Stimulated activated CD4-positive, alpha-beta T cell treated with anti-CD3 and anti-CD28 coated beads, TNF-alpha, amount 100 ng/mL, for 24 hours (primary cell): ENCODE results near the gene AMFR.
A peak's percentile ranks its signal among the peaks of the same experiment; 100 is the strongest.

ENCODE experiments used
- DNase-seq, 3 experiments: peaks; one replicate each; pipeline ENCODE4 v3.0.0-alpha.2; 2020; ENCODE audit warnings: low read depth in 3 of 3

The AMFR gene

DNA sequence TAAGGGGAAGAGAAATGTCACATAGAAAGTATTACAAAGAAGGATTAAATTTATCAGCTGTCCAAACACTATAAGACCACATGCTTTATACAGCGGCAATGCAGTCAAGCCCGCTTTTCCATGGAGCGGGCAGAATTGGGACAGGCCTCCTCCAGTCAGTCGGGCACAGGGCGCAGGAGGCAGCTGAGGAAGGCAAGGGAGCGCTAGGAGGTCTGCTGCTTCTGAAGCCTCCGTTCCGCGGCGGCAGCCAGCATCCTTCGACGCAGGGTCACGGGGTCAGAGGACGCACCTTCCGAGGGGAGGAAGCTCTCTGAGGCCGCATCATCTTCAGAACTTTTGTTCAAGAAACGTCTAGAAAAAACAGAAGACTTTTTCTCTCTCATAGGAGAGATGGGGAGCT, 62.6 kb downstream of the AMFR start:
- no peak for DNase-seq

DNA sequence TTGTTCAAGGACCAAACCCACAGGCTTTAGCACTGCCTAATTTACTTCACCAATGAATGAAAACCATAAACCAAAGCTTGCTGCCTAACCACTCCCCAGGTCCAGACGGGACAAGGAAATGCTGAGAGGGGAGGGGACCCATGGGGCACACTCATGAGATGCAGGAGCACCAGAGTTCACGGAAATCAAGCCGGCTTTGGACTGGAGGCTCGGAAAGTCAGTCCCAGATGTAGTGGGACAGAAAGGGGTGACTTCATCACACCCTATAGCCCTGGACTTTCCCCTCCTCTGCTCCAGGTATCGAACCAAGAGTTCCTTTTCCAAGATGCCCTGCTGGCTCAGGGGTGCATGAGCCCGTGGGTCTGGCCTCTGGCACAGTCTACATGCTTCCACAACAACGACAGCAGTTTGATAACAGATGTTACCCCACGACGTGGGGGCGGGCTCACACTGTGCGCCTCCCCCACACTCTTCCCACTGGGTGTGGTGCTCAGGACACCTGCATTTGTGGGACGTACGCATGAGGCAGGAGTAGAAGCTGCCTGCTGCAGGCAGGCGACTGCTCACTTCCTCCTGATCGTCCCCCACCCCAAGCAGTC, 63.2 kb downstream of the AMFR start:
- no peak for DNase-seq

DNA sequence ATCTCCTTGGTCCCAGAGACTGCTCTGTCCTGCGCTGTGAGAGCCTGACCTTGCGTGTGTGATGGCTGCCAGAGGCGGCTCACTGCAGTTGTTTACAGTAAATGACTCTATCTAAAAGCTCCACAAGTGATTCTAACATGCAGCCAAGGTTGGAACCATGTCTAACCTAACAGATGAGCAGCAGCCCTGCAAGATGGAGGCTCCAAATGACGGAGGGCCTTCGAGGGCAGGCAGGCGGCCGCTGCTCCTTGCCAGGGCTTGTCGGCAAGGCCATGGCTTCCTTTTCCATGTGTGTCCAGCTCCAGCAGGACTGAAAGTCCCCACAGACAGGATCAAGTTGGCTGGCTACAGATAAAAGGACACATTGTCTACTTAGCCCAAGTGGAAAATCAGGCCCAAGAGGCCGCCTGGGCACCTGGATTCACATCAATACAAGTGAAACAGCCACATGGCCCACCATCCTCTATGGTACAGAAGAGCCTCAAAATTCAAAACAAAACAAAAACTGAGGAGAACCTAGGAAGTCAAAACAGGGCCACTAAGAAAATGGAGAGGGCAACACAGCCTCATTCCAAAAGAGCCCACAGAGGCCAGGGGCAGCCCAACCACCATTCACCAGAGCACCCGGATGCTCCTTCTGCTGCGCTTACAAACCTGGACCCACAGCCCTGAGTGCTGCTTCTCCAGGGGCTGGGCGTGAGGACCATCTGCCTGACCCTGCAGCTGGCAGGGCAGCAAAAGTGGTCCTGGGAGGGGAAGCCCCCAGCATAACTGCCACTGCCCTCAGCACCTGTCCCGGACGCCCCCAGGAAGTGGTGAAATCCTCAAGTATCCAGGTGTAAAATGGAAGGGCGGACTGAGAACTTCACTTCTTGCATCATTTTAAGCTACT, 65.0 kb downstream of the AMFR start:
- DNase-seq: no peak

DNA sequence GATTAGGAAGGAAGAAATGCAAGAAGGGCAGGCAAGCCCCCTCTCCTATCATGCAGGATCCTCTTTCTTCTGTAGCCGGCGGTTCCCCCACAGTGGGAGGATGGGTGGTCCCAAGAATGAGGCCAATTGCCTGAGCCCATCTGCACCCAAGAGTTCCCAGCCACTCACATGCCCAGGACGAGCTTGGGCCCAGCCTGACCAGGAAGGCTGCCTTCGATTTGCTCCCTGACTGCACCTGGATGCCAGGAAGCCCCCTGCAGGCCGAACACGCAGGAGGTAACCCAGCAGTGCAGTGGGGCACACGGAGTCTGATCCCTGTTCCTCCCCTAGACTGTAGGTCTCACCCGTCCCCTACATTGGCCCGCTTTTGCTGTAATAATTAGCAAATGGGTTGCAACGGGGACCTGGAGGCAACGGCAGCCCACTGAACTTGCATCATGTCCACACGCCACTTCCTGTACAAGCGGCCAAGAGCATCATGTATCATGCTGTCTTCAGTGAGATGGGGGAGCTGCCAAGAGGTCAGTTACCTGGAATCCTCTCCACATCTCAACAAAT, 67.5 kb downstream of the AMFR start:
- no peak for DNase-seq

DNA sequence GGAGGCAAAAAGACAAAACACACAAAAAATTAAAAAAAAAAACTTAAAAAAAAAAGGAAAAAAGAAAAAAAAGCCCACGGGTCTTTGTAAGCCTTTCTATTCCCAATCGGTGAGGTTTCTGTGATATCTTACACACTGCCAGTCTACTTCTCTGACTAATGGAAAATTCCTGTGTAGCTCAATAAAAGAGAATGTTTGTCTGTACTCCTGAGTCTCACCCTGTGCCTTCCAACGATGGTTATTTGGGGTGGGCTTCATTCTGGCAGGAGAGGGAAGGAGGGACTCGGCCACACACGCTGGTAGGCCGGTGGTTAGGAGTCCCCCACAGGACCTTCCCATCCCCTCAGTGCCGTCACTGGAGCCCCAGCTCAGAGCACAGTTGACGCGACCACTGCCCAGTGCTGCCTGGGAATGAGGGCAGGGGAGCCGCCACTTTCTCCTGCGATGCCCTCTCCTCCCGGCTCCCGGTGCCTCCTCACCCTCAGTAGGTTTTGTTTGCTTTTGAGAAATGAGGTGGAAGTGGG, 68.0 kb downstream of the AMFR start:
- no peak for DNase-seq

DNA sequence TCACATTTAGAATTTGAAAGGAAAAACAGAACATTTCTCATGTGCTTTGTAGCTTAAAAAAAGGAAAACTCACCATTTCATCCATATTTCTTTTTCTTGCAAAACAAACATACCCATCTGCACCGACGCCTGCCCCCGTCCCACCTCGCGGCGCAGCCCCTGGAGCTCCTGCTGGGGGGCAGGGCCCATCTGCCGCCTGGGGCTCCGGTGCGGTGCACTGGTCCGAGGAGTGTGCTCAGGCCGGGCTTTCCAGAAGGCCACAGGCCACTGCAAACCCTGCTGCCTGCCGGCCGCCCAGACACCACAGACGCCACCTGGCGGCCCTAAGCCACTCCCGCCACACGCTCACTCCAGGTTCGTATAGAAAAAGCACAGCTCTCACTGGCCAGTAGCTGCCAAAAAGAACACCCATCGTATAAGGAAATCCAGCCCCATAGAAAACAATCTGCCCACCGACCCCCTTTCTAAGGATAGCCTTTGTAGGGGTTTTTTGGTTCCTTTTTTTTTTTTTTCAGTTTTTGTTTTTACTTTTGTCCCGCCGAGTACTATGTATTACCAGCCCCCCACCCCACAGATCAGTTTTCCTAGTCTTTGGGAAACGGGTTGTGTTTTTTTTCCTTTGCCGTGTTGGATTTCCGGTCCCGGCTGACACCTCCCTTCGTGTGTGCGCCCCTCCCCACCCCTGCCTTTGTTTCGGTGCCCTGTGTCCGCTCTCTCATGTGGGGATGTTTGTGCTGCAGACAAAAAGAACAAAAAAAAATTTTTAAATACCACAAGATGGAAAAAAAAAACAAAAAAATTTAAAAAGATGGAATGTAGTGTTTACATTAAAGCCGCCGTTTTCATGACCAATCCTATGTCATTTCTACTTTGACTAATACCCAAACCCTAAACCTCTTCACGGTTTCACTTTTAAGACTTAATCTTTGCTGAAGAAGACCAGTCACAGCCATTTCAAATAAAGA, 68.8 kb downstream of the AMFR start:
- peak in 2 of 3 experiments; percentile 12 to 48 for DNase-seq

DNA sequence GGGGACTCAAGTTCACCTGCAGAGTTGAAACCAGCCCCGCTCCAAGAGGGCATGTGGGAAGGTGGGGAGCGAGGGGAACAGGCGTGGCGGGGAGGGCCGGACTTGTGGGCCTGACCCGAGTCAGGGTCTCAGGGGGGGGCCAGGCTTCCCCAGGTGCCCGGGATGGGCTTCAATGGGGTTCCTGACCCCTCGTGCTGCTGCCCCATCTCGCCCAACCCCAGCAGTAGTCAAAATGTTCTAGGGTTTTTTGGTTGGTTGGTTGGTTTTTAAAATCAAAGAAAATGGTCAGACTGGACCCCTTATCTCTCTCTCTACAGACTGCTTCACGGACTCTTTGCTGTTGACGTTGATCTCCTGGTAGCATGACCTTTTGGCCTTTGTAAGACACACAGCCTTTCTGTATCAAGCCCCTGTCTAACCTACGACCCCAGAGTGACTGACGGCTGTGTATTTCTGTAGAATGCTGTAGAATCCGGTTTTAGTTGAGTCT, 69.5 kb downstream of the AMFR start:
- no peak for DNase-seq

DNA sequence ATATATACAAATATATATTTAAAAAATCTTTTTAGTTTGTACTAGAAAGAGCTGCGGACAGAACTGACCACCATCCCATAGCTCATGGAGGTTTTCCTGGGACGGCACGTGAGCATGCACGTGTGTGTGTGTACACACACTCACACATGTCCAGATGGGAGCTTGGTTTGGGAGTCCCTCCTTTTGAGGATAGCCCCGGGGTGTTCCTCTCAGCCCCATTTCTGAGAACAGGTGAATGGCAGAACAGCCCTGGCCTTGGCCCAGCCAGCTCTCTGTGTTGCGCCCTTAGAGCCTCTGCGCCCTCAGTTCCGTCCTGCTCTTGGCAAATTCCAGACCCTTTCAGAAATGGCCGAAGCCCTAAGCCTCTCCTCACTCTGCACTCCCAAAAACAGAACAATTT, 70.1 kb downstream of the AMFR start:
- no peak for DNase-seq

DNA sequence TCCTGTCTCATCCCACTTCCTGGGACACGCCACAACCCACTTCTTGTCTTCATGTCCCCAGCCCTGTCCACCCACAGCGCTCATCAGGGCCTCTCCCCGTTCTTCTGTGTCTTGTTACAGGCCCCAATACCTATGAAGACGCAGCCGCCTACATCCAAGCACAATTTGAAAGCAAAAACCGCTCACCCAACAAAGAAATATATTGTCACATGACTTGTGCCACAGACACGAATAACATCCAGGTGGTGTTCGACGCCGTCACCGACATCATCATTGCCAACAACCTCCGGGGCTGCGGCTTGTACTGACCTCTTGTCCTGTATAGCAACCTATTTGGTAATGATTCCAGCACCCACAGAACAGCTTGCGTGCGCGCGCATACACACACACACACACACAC, 70.6 kb downstream of the AMFR start:
- no peak for DNase-seq

DNA sequence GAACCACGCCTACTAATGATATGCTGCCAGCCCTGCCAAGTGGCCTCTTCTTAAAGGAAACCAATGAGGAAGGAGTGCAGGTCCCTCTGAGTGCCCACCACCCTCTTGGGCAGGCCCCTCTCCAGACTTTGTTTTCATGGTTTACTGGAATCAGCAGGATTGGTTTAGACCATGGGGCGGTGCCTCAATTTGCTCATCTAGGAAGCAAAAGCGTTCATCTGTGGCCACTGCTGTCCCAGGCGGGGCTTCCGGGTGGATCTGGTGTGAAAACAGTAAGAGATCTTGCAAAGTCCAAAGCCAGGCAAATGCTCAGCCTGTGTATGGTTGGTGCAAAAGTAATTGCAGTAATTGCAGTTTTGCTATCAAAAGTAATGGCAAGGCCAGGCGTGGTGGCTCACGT, 71.3 kb downstream of the AMFR start:
- DNase-seq: no peak

DNA sequence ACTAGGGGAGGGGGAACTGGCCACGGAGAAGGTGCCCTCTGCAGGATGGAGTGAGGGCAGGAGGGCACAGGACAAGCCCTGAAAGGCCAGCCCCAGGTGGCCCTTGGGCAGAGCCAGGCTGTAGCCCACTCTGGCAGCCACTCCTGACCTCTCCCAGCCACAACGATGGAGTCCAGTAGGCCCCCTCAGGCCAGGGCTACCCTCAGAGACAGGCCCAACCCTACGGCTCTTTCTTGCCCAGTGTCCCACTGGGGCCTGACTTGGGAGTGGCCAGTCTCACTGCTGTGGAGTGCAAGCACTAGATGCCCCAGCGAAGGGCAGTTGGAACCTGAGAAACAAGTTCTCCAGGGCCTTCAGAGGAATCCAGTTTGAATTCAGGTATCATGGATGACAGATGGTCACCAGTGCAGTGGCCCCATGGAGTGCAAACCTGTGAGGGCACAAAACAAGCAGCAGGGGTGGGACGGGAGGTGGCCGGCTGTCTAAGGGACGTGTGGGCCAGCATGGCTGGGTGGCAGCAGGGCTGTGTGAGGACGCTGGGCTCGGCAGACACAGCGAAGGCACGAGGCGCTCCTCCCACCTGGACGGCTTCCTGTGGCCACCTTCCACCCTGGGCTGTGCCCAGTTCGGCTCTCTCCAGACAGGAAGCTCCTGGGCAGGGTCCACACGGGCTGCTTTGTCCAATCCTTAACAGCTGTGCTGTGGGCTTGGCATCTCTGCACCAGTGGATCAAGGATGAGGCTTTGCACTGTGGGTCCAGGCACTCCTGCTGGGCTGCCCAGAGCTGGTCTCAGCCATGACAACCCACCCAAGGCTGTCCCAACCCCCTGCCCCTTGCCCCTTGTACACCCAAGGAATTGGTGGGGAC, 72.1 kb downstream of the AMFR start:
- no peak for DNase-seq

DNA sequence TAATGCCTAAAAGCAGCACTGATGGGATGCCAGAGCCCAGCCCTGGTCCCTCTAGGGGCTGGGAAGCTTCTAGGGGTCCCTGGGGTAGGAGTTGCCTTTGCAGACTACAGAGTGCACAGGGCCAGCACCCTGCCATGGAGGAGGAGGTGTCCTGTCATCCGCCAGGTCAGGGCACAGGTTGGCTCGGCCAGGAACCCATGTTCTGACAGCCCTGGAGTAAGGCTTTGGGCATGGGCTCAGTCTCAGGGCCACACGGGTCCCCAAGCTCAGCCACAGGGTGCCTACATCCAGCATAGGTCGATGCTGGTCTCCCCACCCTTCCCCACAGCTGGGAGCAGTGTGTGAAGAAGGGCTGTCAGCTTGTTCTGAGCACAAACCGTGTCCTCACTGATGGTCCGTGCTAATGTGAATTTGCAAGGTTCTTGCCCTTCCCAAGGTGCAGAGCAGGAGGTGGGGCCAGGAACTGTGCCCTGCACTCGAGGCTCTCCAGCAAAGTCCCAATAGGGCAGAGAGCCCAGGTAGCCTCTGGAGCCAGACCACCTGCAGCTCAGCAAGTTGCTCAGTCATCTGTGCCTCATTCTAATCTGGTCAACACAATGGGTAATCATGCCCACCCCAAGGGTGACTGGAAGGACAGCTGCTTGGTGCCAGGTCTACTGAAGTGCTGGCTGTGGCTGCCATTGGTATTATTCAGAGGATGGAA, 72.8 kb downstream of the AMFR start:
- DNase-seq: no peak

DNA sequence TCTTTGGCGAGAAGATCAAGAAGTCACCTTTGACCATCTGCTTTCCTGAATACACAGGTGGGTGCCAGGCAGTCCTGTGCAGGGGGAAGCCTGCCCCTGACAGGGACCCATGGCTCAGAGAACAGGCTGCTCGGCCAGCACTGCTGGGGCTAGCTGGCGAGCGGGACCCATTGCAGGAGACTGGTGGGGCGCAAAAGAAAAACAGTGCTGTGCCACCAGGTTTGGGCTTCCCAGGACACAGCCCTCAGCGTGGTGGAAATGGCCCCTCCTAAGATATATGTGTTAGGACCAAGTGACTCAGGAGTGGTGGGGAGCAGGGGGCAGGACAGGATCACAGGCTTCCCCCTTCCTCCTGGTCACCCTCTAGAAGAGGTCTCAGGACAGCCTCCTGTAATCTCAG, 73.9 kb downstream of the AMFR start:
- no peak for DNase-seq

DNA sequence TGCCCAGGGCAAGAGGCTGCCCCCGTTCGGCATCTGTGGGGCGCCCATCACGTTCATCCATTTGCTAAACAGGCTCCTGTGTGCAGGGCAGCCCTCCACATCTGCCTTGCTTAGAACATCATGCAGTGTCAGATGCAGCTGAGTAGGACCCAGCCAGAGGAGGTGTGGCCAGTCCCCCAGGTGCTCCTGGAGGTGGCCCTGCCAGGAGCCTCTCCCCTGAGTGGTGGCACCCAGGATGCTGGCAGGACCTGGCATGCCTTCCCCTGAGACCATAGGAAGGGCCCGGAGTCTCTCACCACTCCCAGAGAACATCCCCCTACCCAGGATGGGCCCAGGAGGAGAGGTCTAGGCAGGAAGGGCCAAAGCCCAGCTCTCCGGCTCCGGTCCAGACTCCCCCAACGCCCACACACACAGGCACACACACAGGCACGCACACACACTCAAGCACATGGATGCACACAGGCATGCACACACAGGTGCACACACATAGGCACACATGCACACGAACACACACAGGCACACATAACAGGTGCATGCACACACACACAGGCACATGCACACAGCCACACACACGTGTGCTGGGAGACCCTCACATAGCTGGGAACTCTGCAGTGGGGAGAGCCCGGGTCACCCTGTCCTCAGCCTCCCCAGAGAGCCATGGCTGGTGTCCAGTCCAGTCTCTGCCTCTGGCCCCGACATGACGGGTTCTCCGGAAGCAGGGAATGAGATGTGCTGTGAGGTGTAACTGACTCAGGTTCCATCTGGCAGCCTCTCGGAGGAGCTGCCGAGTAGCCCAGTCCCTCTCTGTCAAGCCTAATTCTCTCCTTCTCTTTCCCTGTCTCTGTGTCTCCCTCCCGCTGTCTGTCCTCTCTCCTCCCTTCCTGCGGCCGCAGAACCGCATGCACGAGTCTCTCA, 74.6 kb downstream of the AMFR start:
- DNase-seq: no peak

DNA sequence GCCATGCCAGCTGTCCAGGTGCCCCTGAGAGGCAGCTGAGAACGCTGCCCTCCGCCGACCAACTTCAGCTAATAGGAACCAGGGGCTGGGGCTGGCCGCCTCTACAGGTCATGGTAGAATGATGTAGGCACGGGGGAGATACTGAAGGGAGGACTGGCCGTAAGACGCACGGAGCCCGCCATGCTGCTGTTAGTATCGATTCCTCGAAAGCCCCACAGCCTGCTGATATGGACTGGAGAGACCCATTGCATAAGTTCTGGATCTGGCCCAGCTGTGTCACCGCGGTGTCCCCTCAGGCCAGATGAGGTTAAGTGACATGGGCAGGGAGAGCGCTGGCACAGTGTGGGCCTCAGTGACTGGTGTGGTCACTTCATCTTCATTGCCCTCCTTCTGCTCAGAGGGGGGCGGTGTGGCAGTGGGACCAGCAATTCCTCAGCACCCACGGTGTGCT, 75.6 kb downstream of the AMFR start:
- DNase-seq: no peak

DNA sequence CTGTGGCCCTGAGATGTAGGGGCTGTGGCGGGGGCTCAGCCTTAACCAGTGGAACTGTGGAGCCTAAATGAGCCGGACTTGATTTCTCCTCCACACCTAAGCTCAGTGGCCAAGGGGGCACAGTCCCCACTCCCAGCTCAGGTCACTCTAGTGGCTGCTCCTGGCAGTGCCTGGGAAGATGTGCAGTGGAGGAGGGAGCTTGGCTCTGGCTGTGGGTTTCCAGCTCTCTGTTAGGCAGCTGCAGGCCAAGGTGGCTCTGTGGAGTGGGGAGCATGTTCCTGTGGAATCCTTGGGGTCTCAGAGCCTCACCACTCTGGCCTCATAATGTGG, 76.3 kb downstream of the AMFR start:
- DNase-seq: no peak

DNA sequence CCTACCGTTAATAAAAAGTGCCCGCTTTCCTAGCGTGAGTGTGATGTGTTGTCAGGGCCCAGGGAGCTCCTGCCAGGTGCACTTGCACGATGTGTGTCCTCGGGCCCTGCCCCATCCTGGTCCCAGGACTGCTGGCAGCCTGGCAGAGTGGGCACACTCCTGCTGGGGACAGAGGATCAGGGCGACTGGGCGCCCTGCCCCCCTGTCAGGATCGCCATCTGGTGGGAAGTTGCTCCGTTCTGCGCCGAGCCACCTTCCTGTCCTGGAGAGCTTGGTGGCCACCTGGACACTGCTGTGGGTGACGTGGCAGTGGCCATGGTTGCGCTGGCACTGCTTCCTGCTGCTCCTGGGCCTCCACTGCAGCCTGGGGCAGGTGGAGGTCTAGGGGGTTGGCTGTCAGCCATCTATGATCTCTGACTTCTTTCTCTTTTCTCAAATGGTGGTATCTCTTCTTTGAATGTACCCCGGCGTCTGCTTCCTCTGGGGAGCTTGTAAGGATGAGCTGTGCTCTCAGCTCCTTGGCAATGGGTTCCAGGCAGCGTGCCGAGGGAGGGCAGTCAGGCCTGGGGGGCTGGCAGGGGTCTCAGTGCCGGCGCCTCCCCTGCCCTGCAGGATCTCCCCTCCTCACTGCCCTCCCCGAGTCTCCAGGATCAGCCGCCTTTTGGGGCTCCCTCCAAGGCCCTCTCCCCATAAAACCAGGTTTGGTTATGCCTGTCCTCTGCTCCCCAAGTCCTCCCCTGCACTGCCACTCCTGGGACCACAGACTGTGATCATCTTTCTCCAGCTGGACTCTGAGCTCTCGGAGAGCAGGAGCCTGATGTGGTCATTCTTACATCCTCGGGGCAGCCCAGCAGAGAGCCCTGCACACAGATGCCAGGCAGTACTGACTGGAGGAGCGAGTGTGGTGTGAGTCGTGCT, 76.9 kb downstream of the AMFR start:
- DNase-seq: no peak

DNA sequence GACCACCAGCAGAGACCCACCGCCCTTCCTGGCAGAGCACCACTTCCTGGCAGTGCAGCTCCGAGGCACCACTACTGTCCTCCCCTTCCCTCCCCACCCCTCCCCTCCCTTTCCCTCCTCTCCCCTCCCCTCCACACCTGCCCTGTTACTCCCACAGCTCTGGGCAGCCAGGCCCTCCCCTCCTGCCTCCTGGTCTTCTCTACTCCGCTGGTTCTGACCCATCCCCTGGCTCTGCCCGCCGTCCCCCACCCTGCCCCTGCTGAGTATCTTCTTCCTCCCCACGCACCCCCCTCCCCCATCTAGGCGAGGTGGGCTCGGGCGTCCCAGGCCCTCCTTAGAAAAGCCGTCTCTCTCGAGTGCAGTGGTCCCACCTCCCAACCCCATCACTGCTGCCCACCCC, 77.7 kb downstream of the AMFR start:
- no peak for DNase-seq
